Inferior parietal cortex (tissue), 1 donor: ENCODE measurements around the gene HERC2.

Experiments
- DNase-seq: peaks from one replicate; pipeline ENCODE4 v3.0.0-alpha.2; 2016; ENCODE audit errors: extremely low spot score

Gene HERC2

DNA sequence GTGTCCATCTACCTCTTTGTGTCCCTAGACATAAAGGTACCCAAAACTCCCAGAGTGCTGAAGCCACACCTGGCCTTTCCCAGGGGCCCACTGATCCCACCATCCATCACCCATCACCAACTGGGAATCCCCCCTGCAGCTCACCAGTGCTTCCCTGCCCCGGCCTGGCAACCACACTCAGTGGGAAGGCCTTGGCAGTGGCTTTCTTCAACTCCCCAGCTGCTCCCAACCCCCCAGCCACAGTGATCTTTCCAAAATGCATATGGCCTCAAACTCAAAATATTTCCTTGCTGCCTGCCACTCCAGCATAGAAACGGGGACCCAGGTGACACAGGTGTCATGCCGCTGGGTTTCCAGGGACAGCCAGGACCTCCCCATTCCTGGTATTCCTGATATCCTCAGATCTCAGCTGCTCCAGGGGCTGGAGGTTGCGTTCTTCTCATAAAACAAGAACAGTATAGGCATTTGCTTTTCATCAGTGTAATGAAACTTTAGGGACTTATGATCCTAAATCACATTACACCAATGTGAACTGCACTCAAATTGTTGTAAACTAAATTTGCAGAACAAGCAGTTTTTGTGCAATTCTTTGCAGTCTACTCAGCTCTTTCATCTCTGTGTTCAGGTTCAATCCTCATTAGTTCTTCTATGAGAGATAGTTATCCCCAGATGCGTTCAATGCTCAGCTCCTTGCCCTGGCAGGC is 224.2 kb downstream of the HERC2 start:
- no peak for DNase-seq

DNA sequence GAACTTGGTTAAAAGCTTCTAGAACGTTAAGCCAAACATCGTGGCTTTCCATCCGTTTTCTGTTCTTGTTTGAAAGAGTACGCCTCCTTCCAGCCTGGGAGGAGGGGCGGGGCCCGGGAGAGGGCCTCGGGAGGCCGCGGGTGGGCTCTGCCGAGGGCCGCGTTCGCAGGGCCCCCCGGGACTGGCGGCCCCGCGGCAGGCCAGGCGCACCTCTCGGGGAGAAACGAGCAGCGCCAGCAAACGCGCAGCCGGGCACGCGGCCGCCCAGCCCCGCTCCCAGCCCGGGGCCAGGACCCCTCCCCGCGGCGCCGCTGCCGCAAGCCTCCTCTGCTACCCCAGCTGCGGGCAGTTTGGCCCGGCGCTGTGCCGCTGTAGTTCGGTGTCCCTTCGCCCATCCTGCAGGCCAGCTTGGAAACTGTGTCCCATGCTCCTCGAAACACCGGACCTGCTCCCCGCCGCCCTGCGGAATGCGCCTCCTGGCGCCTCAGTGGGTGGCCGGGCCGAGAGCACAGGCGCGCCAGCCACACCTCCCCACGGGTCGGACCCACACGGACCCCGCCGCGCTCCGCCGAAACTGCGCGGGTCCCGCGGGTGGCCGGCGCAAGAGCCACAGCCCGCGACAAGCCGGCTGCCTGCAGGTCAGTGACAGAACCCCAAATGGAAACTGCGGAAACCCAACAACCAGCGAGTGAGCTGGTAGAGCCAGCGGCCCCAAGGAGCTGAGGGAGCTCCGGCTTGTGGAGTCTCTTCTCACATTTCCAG is 225.1 kb downstream of the HERC2 start:
- no peak for DNase-seq

DNA sequence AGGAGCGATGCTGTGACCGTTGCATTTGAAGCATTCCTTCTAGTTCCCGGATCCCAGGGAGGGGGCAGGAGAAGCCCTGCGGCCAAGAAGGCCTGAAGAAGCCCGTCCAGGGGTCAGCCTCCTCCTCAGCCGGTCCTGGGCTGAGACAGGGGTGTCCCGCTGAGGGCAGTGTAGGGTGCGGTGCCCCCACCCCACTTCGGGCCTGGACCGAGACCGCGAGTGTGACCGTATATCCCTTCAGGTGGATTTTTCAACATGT is 225.6 kb downstream of the HERC2 start:
- no peak for DNase-seq

DNA sequence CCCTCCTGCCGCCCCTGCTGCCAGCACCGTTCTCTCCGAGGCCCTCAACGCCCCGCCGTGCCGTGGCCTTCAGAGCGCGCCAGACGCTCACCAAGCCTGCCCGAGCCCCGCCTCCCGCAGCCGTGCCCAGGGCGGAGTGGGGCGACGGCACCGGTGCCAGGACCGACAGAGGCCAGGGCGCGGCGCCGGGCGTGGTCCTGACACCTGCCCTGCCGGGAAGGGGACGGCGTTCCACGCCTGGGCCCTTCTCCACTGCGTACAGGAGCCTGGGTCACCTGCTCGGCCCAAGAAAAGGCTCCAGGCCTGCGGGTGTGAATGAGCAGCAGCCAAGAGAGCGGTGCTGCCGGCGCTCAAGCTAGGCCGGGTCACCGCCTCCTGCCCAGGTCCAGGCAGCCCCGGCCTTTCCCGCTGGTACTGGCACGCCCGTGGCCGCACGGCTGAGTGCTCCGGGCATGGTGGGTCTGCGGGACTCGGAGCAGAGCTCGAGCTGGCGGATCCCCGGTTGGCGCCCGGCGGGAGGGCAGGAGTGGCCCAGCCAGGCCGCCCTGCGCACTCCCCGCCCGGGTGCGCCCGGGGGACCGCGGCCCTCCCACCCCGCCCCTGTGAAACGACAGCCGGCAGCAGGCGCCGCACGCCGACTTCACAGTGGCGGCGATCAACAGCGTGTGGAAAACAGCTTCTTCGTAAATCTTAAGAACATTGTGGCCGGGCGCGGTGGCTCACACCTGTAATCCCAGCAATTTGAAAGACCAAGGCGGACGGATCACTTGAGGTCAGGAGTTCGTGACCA is 227.1 kb downstream of the HERC2 start:
- DNase-seq = no peak

DNA sequence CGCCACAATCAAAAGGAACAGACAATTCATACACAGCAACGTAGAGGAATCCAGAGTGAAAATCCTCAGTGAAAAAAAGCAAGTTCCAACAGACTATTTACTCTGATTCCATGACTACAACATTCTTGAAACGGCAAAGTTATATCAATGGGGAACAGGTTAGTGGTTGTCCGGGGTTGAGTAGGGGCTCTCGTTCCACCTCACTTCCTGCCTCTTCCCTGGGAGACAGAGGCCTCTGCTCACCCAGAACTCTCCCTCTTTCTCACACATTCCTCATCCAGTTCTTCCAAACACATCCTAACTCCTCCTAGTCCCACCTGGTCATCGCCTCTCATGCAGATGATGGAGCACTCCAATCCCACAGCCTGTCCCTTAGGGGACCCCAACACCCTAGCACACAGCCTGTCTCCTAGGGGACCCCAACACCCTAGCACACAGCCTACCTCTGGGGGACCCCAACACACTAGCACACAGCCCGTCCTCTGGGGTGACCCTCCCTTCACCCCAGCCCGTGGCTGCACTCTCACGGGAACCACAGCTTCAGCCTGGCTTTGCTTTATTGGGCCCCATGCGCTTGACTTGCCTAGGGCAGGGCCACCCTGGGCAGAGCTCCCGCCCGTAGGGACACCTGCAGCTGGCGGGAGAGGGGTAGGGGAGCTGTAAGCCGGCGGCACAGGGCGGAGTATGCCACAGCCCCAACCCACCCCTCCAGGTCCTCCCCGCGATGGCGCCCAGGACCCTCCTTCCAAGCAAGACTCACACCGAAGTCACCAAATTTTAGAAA is 228.0 kb downstream of the HERC2 start:
- DNase-seq = no peak

DNA sequence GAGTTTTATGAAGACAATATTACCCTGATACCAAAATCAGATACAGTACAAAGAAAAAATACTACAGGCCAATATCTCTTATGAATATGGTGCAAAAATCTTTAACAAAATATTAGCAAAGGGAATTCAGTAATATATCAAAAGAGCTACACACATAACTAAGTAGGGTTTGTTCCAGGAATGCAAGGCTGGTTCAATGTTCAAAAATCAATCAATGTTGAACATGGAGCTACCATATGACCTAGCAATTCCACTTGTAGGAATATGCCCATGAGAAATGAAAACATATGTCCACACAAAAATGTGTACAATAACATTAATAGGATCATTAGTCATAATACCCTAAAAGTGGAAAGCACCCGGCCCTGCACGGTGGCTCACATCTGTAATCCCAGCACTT is 230.7 kb downstream of the HERC2 start:
- no peak for DNase-seq

DNA sequence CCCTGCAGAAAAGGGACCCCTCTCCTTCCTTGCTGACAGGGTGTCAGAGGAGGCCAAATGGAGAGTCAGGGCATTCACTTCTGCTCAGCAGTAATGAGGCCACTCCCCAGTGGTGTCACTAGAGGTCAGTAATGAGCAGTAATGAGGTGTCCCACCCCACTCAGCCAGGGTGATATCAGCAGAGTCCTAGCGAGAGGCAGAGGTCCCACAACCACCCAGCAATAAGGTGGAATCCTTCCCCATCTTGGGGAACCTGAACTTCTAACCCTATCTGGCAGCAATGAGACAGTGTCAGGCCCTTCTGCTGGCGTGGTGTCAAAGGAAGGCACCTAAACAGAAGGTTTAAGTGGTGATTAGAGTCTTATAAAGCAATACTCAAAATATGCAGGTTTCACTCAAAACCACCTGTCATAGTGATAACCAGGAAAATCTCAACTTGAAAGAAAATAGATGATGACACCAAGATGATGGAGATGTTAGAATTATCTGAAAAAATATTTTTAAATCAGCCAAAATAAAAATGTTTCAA is 235.7 kb downstream of the HERC2 start:
- no peak for DNase-seq

DNA sequence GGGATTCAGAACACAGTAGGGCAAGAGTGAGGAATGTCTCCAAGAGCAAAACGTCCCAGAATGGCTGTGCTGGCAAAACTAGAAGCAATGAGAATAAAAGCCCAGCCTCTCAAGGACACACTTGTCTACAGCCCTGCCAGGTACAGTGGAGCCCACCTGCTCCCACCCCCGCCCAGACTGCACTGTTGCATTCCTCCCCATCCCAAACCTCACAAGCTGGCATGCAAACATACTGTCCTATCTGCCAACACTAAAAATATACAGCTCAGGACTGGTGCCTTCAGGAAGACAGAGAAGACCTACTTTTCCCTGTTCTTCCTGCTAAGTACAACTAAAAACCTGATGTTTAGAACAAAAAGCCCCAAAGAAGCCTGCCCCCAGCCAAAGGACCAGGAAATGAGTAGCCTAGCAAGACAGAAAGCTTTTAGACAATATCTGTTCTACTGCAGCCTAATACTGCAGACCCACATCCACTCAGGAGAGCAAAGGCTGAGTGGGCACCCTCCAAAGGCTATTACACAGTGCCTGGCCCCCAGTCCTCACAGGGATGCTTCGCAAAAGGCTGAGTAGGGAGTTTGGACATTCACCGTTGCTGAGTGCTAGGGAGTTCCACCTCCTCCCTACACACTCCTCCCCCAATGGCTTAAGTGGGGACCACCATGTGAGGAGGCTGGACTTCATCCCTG is 236.3 kb downstream of the HERC2 start:
- no peak for DNase-seq

DNA sequence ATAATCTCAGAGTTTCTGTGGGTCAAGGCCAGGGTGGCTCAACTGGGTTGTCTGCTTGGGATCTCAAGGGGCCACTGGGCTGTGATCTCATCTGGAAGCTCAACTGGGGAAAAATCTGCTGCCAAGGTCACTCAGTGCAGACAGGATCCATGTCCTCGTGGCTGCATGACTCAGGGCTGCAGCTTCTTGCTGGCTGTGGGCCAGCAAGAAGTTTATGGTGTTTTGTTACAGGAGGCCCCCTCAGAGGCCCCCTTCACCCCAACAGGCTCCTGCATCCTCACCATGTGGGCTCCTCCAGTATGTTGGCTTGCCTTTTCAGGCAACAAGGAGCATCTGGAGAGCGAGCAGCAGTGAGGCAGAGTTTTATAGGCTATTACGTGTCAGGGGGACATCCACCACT is 237.4 kb downstream of the HERC2 start:
- DNase-seq = no peak

DNA sequence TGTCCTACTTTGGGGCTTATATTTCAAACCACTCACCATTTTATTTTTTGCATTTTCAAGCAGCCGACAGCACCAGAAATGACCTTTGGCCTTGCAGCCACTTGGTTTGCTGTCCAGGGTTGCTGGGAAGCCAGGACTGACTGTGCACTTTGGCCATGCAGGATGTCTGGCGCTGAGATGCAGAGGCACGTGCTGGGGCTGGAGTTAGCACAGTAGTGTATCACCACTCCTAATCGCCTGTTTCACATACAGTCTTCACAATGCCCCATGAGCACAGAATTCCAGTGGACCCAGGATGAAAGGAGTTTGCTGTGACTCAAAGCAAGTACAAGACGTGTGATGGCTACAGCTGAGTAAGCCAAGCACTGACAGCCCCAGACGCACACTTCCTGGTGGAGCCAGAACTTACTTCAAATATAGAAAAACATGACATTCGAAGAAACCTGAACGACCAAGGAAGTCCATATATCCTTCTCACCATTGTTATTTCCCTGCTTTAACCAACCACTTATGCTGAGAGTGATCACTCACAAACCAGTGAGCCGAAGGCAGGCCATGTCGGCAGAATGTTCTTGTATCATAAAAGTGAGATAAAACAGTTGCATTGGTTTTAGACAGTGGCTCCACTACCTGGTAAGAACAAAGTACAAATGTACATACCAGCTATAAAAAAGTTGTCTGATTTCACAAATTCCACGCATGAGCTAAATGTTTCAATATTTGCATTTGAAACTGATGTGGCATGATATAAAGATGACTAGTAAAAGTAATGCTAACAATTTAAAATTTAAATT is 238.9 kb downstream of the HERC2 start:
- no peak for DNase-seq

DNA sequence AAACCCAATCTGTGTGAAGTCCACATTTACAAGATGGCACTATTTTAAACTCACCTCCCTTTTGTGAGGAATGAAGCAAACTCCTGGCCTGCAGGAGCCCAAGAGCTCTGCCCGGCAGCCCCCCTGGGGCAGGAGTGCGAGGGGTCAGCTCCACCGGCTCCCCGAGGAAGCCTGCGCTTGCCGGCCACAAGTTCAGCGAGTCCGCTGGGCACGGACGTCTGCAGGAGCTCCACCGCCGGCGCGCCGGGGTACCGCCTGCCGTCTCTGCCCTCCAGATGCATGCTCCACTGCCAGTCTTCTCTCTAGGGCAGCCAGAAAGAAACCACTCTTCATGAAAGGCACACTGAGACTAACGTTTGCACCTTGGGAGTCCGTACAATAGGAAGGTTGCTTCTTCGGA is 240.4 kb downstream of the HERC2 start:
- DNase-seq = no peak

DNA sequence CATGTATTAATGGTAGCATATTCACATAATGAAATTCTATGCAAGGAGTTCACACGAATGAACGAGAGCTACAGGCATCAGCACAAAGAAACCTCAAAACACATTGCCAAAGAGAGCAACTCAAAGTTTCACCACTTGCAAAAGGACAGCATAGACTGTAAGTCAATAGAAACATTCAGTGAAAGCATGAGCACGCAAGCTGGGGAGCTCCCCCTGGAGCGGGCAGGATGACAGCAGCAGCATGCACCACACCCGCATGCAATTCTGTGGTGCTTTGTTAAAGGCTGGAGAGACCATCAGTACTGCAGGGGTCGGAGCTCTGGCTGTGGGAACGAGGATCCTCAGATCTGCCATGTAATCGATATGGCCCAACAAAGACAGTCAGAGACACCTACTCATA is 241.6 kb downstream of the HERC2 start:
- no peak for DNase-seq

DNA sequence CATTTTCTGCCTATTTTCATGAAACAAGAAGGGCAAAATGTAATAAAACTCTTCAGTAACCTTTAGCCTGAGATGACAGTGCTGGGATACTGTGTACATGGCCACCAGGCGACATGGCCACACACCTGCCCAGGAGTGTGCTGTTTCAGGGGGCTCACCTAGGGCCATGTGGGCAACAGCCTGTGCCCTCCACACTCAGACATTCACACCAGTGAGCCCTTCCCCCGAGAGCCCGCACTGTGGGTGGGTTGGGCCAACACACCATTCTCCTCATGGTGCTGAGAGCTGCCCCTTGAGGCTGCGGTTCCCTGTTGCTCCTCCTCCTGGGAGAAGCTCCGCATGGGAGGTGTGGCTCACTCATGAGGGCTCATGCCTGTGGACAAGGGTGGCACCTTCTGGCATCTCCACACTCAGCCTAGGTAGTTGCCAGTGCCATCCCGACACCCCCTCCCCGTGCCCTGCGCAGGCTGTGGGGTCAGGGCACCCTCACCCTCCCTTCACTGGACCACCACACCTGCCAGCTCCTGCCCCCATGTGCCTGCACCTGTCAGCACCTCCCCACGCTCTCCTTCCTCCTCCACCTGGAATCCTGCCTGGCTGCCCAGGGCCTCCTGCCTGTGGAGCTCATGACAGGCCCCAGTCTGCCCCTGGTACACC is 242.5 kb downstream of the HERC2 start:
- no peak for DNase-seq

DNA sequence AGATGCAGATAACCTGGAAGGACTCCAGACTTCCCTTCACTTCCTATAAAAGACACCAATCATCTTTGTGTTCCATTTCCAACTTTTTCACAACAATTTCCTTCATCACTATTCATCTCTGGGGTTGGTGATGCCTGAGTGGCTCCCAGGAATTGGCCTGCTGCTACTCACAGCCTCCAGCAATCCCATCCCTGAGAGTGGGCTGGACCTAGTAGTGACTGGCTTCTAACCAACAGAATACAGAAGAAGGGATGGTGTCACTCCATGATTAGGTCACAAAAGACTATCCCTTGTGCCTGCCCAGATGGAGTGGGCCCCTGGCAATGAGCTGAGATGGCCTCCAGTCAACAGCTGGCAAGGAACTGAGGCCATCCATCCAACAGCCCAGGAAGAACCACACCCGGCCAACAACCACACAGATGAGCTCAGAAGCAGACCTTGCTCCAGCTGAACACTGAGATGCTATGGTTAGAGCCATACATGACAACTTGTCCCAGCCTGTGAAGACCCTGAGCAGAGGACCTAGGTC is 243.7 kb downstream of the HERC2 start:
- no peak for DNase-seq

DNA sequence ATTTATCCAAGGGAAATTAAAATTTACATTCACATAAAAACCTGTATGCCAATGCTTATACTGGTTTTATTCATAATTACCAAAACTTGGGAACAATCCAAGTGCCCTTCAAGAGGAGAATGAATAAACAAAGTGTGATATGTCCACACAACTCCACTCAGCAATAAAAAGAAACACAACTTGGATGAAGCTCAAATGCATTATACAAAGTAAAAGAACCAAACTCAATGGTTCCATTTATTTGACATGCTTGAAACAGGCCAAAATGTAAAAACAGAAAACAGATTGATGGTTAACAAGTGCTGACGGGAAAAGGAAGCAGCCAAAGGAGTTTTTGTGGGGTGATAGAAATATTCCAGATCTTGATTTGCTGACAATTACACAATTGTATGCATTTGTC is 246.4 kb downstream of the HERC2 start:
- DNase-seq = no peak

DNA sequence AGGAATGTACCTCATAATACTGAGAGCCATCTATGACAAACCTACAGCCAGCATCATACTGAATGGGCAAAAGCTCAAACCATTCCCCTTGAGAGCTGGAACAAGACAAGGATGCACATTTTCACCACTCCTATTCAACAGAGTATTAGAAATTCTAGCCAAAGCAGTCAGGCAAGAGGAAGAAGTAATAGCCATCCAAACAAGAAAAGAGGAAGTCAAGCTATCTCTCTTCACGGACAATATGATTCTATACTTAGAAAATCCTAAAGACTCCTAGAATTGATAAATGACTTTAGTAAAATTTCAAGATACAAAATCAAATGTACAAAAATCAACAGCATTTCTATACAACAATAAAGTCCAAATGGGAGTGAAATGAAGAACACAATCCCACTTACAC is 253.0 kb downstream of the HERC2 start:
- no peak for DNase-seq

DNA sequence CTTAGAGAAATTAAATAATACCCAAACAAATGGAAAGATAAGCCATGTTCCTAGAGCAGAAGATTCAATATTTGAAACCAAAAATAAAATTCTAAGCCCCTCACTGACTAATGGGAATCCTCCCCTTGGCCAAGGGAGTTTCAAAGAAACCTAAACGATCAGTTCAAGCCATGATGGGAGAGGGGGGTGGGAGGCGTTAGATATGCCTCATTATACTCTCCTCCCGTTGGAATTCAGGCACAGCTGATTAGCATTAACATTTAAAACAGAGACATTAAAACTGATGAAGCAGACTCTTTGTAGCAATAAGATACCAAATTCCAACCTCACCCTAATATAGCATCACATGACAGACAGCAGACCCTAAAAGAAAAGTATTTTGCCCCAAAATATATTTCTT is 255.7 kb downstream of the HERC2 start:
- DNase-seq = no peak
